ENCODE data around the gene RNF5. TPM values are rescaled to one million over a fixed set of nuclear protein-coding genes. Genes with fewer than 3 reads are reported as not detected.

Gene RNF5
- total and polyA plus RNA-seq, 9 of the 15 experiments (the other 6 are each of a cell fraction or from before 2014, with no cell fraction given), result 62.2 to 245 (median 129) TPM

GRCh38 chr6:32167761-32168262 lies 10.4 kb upstream of the RNF5 start (continued):
- TF ChIP-seq KLF6 (CRISPR knock-in tag; IDR thresholded peaks at IDR 0.05; ENCODE audit: borderline replicate concordance), result peak; percentile 70; the same call in 1 of the 2 replicates
- TF ChIP-seq HMGN3 (IDR thresholded peaks at IDR 0.05; ENCODE audit: borderline replicate concordance, extremely low read depth, insufficient read length, low read depth, low read length), result no peak
- TF ChIP-seq SETDB1 (IDR thresholded peaks at IDR 0.05; ENCODE audit: low read length), result no peak
- TF ChIP-seq ETS1 (conservative IDR thresholded peaks at IDR 0.05; ENCODE audit: control insufficient read depth, low read depth, low read length), result no peak
- TF ChIP-seq E2F3 (CRISPR knock-in tag; IDR thresholded peaks at IDR 0.05), result no peak
- TF ChIP-seq PURB (CRISPR knock-in tag; IDR thresholded peaks at IDR 0.05; ENCODE audit: low read depth), result no peak
- TF ChIP-seq TAF1 (IDR thresholded peaks at IDR 0.05; ENCODE audit: control insufficient read depth, extremely low read depth, insufficient read depth, low read length, severe bottlenecking), result no peak
- TF ChIP-seq NR3C1 (CRISPR knock-in tag; IDR thresholded peaks at IDR 0.05), result no peak
- TF ChIP-seq GMEB1 (CRISPR knock-in tag; IDR thresholded peaks at IDR 0.05), result peak; percentile 42; the same call in 1 of the 2 replicates
- TF ChIP-seq PHF20 (IDR thresholded peaks at IDR 0.05; ENCODE audit: partially characterized antibody), result no peak
- TF ChIP-seq ZNF408 (CRISPR knock-in tag; IDR thresholded peaks at IDR 0.05; ENCODE audit: low read depth), result no peak
- no peak; the same call in 1 of the 2 replicates for TF ChIP-seq REST (IDR thresholded peaks at IDR 0.05; ENCODE audit: borderline replicate concordance)
- no peak for TF ChIP-seq REST (CRISPR knock-in tag; IDR thresholded peaks at IDR 0.05; ENCODE audit: low read depth)
- peak; percentile 89 for TF ChIP-seq RNF2 (IDR thresholded peaks at IDR 0.05)
- peak; percentile 60; the same call in 1 of the 2 replicates for TF ChIP-seq MYC (IDR thresholded peaks at IDR 0.05; ENCODE audit: low read depth, low read length)
- TF ChIP-seq MYC (CRISPR knock-in tag; IDR thresholded peaks at IDR 0.05; ENCODE audit: borderline replicate concordance, low read depth), result no peak
- peak; percentile 93 for TF ChIP-seq TEAD4 (IDR thresholded peaks at IDR 0.05; ENCODE audit: low read length)
- no peak for TF ChIP-seq TEAD4 (CRISPR knock-in tag; IDR thresholded peaks at IDR 0.05; ENCODE audit: borderline replicate concordance)

All from K562 (cell line).